Left cardiac atrium (tissue), 4 donors: ENCODE measurements around the gene OSBPL1A. TPM values are rescaled to one million over a fixed set of nuclear protein-coding genes. Genes with fewer than 3 reads are reported as not detected.
"Not testable (repeated sequence)": the region's sequence is repeated elsewhere in the genome, so short reads cannot be mapped to it uniquely, and the experiment has no call there.

Source experiments
- ATAC-seq, 2 donors: fragments of 200-7000 bp; cut with Tn5 transposase; one replicate each; pipeline ENCODE4 v1.9.1; 2020; ENCODE audit warnings: mild to moderate bottlenecking in 2 of 2, moderate library complexity in 2 of 2
- DNase-seq: peaks from one replicate; pipeline ENCODE4 v3.0.0-alpha.2; 2020
- intact Hi-C, 2 donors: fragments of 100-400 bp; cut with DNase I; formaldehyde crosslinking; loops; one replicate each; pipeline versions ENCODE4 v1.14.1 to v1.15.1; 2022 to 2023
- total RNA-seq, 2 donors: library from RNA; stranded (reverse); fragmentation: NEBNext Ultra II Directional; extraction: Animal tissue kit (Norgen Biotek cat#: 25700); gene quantifications; one replicate each; pipeline ENCODE4 v1.2.1, GENCODE V29; 2021
- donor health status: DM: no; HTN: yes; CAD: no.
- donor health status: DM: no; HTN: yes; CAD: no; lungs with severe emphysema.
- donor health status: DM: yes; HTN: yes; CAD: no.
- donor health status: Dilated cardiomyopathy.

The OSBPL1A gene
- total RNA-seq, 2 donors from 2014 or later = 68.8 to 74.4 TPM

DNA sequence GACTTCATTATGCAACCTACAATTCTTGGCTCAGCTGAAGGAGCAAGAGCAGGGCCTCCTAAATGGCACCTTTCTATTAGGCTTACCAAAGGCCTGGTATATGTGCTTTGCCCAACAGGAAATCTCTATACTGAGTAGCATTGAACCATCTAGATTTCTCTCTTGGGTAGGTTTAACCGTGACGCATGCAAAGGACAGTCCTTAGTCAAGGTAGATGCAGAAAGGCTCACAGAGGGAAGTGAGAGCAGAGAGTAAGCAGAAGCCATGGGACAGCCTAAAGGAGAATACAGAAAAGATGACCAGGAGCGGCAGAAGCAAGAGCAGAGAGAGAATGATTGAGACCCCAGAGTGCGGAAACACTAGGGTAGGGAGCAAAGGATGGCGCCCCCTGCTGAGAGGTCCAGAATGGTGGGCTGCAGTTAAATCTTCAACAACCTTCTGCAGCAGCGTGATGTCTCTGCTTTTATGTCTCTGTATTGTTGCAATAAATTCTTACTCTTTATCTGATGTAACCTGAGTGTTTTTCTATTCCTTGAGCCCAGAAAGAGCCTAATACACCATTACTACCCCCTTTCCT is 4.7 kb upstream of the OSBPL1A start:
- no peak for ATAC-seq
- no peak for DNase-seq
- intact Hi-C loops = no loop called here

DNA sequence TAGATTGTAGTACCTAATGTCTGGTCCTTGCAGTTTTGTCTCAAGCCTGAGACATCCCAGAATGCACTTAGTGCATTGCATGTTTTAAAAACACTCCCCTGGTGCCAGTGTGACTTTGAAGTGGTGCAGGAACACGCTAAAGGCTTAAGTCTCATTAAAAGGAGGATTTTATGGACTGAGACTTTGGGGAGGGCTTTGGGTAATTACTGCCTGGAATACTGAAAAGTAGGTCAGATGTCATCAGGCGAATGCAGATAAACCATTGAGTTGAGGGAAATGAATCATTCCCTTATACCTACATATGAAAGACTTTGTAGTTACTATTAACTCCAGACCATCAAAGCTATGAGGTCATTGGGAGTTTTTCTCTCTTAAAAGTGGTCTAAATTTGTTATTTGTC is 3.0 kb upstream of the OSBPL1A start:
- intact Hi-C loops = no loop called here
- no peak for ATAC-seq
- DNase-seq = no peak

DNA sequence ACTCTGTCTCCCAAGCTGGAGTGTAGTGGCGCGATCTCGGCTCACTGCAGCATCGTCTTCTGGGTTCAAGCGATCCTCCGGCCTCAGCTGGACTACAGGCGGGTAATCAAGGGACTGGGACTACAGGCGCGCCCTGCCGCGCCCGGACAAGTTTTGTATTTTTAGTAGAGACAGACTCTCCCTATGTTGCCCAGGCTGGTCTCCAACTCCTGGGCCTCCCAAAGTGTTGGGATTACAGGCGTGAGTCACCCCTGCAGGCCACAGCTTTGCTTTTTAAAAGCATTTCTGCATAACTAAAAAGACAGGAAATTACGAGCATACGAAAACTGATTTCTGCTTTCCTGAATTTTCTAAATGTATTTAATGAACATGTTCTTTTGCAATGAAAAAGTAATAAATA is 916 bp upstream of the OSBPL1A start:
- no peak for ATAC-seq
- intact Hi-C loops = loop anchor here in 1 of 2 donors (2.0 kb wide), 1 partner anchor 28 kb away; the partner anchor contains the start of gene IMPACT

DNA sequence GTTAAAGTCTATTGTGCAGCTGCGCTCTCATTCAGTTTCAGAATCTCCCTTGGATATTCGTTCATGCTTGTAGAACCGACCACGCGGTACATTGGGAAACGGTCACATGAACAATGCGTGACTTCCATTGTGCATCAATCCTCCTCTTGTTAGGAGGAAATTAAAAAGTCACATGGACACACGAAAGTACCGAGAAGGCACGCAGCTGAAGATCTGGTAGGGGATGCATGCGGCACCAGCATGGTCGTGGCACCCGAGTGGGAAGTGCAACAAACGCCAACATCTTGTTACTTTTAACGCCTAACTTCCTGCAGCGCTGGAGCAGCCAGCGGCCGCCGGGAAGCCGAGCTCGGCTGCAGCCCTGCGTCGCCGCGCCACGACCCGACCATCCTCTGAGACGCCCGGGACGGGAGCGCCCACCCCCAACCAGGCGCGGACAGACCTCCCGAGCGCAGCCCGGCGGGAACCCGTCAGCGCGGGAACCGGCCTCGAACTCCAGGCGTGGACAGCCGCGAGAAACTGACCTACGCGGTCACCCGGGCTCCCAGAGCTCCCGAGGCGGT is 412 bp downstream of the OSBPL1A start:
- intact Hi-C loops = no loop called here
- peak; percentile 55 to 60 for ATAC-seq
- no peak for DNase-seq

More for the DNA sequence above, 916 bp upstream of the OSBPL1A start:
- no peak for DNase-seq

DNA sequence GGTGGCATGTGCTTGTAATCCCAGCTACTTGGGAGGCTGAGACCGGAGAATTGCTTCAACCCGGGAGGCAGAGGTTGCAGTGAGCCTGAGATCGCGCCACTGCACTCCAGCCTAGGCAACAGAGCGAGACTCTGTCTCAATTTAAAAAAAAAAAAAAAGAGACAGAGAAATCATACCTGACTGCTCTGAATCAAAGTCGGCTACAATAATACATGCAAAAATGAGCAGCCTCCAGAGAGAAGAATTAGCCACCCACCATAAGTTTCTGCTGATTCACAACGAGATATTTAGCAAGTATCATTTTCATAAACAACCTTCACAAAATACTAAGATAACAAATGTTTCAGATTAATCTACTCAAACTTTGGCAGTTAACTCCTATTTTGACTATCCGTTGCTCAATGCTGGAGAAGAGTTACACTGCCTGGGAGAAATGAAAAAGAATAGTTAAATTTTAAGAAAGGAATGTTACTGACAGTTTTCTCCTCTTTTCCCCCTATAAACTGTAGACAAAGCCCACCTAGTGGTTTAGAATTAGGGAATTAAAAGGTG is 1.5 kb downstream of the OSBPL1A start:
- ATAC-seq (no peak), DNase-seq (no peak)
- intact Hi-C loops = no loop called here

DNA sequence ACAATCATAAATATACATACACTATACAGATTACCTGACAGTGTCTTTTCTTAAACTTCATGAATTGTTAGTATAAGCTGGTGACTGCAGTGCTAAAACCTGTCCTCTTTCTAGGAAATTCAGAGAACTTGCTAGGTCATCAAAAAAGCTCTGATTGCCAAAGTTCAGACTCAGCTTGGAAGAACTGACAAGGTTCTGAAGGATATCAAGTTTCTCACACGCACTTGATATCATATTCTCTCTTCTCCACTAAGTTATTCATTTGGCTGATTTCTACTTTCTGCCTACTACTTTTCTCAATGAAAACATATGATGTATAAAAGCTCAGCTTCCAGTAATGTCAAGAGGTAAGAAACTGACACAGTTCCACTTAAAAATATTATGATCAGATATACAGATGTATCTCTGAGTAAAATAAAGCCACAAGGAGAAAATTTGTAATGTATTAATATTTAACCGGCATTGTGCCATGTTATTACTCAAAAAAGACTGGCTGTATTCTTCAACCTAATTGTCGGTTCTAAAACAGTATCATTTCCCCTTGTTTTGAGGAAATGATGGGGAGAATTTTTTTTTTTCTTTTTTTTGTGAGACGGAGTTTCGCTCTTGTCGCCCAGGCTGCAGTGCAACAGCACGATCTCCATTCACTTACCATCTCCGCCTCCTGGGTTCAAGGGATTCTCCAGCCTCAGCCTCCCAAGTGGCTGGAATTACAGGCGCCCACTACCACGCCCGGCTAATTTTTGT is 2.4 kb downstream of the OSBPL1A start:
- intact Hi-C loops = no loop called here
- ATAC-seq (no peak), DNase-seq (no peak)

DNA sequence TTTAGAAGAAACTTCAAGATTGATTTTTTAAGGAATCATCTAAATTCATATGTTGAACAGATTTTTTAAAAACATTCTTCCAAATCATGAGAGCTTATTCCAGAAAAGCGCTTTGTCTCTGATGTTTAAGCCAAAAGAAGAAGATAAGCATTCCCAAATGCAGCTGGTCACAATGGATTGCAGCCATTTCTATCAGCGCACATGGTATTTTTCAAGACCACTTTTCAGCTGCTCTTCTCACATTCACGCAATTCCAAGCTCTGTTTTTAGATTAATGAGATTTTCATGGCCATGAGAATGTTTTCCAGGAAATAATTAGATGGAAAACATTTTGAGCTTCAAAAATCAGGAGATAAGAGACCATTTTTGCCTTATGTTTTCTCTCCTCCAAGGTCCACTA is 8.7 kb downstream of the OSBPL1A start:
- ATAC-seq = no peak
- no peak for DNase-seq
- intact Hi-C loops = no loop called here

DNA sequence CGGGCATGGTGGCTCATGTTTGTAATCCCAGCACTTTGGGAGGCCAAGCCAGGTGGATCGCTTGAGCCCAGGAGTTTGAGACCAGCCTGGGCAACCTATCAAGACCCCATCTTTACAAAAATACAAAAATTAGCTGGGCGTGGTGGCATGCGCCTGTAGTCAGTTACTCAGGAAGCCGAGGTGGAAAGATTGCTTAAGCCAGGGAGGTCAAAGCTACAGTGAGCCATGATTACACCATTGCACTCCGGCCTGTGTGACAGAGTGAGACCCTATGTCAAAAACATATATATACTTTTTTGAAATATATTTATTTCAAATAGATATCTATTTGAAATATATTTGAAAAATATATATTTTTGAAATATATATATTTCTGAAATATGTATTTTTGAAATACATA is 10.9 kb downstream of the OSBPL1A start:
- ATAC-seq (no peak), DNase-seq (no peak)
- intact Hi-C loops = no loop called here

DNA sequence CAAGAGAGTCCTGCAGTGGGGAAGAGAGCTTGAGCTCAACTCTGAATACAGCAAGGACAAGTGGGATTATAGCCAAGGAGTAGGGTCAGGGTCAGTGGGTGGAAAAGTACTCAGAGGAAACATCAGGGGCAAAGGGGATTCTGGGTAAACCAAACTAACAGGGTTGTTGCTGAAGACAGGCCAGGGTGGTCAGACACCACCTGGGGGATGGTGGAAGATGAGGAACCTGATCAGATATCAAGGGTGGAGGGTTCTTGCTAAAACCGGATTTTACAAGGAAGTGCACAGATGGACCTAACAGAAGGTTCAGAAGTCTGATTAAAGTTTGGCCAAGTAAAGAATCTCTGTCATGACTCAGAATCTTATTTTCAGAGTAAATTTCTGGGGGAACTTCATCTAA is 16.5 kb downstream of the OSBPL1A start:
- intact Hi-C loops = no loop called here
- no peak for ATAC-seq

DNA sequence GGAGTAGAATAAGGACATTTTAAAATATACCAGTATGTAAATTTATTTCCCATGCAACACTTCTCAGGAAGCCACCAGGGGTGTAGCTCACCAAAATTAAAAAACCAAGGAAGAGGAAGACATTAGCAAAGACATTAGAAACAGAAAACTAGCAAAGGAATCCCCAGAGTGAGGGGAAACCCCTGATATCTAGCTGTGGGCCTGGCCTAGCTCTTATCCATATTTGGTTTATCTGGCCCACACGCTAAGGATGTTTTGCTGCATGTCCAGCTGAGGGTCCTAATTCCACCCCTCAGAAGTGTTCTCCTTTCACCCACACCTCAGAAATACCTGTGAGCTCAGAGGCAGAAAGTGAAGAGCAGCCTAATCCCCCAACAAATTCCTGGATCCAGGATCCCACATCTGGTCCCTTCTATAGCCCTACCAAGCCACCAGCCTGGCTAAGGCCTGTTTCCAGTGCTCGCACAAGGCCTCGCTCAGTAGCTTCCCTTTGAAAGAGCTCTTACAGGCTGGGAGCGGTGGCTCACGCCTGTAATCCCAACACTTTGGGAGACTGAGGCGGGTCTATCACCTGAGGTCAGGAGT is 17.4 kb downstream of the OSBPL1A start:
- DNase-seq = no peak
- ATAC-seq = no peak
- intact Hi-C loops = no loop called here

More for the DNA sequence above, 16.5 kb downstream of the OSBPL1A start:
- no peak for DNase-seq

DNA sequence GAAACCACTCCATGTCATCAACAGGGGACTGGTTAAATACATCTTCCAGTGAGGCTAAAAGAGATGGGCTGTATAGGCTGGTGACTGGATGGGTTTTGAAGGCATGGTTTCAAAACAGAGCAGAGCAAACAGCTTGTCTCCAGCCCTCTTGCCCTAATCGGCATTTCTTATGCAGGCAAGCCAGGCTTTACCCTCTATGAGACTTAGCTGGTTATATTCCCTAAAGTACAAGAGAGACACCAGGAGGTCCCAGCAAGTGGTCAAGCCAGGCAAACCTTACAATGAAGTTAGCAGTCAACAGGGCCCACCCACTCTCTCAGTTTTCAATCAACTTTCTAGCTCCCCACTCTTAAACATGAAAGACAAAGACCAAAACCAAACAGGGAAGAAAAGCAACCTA is 19.0 kb downstream of the OSBPL1A start:
- DNase-seq (no peak), ATAC-seq (no peak)
- intact Hi-C loops = no loop called here

DNA sequence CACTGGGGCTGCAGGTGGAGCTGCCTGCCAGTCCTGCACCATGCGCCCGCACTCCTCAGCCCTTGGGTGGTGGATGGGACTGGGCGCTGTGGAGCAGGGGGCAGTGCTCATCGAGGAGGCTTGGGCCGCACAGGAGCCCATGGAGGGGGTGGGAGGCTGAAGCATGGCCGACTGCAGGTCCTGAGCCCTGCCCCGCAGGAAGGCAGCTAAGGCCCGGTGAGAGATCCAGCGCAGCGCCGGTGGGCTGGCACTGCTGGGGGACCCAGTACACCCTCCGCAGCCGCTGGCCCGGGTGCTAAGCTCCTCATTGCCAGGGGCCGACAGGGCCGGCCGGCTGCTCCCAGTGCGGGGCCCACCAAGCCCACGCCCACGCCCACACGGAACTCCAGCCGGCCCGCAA is 21.1 kb downstream of the OSBPL1A start:
- DNase-seq, intact Hi-C loops, ATAC-seq: not testable (repeated sequence)

DNA sequence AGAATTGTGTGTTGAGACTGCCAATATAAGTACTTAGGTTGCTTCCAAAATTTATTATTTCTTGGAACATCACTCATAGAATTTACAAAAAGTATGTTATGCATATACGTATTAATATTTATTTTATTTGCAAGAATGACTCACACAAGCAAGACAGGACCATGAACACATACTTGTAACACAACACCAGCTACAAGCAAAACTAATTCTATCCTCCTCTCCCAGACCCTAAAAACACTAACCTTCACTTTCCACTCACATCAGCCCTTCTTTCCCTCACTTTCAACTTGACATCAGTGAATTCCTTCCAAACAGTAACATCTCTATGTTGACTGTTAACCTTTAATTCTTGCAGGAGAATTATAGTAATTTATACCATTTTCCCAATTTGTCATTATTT is 24.3 kb downstream of the OSBPL1A start:
- ATAC-seq (no peak), DNase-seq (no peak)
- intact Hi-C loops = no loop called here

DNA sequence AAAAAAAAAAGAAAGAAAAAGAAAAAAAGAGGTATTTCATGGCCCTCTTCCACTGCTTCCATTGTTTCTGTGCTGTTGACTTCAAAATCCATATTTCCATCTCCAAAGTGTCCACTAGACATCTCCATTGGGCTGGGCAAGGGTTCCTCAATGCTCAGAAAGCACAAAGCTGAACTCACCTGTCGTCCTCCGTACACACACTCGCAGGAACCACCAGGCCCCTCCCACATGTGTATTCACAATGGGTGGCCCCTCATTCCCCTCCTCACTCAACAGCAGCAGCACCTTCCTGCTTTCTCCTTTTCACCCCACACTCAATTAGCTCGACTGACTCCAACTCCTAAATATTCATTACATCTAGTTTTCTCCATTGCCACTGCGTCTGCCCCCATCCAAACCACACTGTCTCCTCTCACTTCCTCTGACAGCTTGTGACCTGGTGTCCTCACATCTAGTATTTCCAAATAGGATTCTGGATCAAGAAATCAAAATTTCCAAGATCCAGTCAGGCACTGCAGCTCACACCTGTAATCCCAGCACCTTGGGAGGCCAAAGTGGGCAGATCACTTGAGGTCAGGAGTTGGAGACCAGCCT is 25.2 kb downstream of the OSBPL1A start:
- ATAC-seq (no peak), DNase-seq (no peak)
- intact Hi-C loops = no loop called here

DNA sequence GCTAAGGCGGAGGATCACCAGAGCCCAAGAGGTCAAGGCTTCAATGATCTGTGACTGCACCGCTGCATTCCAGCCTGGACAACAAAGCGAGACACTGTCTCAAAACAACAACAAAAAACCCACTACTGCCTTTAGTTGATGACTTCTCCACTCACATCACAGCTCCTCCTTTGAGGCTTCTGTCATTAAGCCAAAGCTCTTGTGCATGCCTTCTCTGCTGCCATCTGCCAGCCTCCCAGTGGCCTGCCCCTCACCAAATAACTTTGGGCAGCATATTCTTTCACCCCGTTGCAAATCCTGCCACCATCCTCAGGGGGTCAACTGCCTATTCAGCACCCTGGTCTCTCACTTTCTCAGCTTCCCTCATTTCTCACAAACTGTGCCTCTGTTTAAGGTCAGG is 27.5 kb downstream of the OSBPL1A start:
- intact Hi-C loops = no loop called here
- DNase-seq = no peak
- peak in 1 of 2 donors; percentile 22 for ATAC-seq

DNA sequence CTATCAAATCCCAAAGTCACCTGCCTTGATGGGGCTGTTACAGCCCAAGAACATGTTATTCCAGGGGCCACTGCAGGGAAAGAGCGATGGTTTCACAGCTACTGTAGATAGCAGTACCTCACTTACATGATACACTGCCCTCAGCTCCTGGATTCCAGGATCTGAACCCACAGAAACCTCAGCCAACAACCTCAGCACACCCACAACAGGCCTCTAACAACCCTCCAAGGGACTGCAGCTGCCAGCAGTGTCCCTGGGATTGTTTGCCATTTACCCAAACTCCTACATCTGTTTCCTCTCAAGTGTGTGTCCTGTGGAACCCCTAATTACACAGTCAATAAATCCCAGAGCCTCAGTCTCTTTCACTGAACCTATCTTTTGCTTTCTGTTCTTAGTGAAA is 28.2 kb downstream of the OSBPL1A start:
- ATAC-seq (no peak), DNase-seq (no peak)
- intact Hi-C loops = no loop called here

DNA sequence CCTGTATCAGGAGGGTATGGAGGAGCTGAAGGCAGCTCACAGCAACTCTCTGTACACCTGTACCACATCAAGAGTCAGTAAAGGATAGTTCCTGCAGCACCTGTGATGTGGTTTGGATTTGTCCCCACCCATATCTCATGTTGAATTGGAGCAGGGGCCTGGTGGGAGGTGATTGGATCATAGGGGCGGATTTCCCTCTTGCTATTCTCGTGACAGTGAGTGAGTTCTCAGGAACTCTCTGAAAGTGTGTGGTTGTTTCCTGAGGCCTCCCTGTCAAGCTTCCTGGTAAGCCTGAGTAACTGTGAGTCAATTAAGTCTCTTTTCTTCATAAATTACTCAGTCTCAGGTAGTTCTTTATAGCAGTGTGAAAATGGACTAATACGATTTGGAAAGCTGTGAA is 28.9 kb downstream of the OSBPL1A start:
- ATAC-seq (no peak), DNase-seq (no peak)
- intact Hi-C loops = no loop called here

DNA sequence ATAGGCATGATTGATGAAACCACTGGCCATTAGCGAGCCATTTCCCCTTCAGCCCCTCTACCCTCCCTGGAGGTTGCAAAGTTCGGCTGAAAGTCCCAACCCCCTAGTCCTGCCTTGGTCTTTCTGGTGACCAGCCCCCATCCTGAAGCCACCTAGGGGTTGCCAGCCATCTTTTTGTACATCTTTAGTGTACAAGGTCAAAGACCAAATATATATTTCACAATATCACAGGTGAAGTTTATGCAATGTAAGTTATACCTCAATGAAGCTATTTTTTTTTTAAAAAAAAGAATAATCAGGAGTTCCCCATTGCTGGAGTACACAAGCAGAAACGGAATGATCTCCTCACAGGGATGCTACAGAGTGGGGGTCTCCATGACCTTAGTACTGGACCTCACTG is 31.3 kb downstream of the OSBPL1A start:
- intact Hi-C loops = no loop called here
- ATAC-seq (no peak), DNase-seq (no peak)

DNA sequence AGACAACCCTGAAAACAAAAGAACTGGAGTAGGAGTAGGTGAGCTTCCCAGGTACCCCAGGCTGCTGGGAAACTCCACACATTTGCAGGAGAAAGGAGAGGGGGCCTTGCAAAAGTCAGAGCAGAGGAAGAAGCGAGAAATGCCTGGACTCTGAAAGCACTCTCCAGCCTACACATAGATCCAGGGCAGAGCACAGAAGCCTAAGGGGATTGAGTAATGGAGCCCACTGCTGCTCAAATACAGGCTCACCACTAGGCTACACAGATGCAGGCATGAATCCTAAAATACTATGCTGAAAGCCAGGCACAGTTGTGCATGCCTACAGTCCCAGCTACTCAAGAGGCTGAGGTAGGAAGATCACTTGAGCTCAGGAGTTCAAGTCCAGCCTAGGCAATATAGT is 33.4 kb downstream of the OSBPL1A start:
- intact Hi-C loops = no loop called here
- DNase-seq (no peak), ATAC-seq (no peak)

DNA sequence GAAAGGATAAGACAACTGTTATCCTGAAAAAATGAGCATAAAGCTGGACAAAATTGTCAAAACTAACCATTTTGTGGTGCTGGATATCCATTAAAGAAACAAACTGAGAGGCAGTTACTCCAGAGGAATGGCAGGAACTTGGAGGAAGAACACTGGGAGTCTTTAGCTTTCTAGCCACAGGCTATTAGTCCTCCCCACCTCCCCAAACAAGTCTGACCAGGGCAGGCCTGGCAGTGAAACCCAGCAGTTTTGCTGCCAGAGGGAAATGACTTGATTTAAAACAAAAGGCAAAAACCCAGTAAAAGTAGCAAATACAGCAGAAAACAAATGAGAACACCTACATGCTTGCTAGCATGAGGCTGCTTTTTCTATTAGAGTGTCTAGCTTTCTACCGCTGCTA is 34.9 kb downstream of the OSBPL1A start:
- intact Hi-C loops = no loop called here
- DNase-seq = no peak

More for the DNA sequence above, 34.9 kb downstream of the OSBPL1A start:
- ATAC-seq = no peak
